GM23338 (cell line): ENCODE data around the gene PRR33. TPM values are rescaled to one million over a fixed set of nuclear protein-coding genes. Genes with fewer than 3 reads are reported as not detected.

ENCODE experiments used
- ATAC-seq: fragments of 200-7000 bp; cut with Tn5 transposase; 3 replicates; pipeline ENCODE4 v1.9.1; 2020
- DNase-seq: peaks from one replicate; pipeline ENCODE4 v3.0.0-alpha.2; 2015; ENCODE audit warnings: low spot score
- H2AFZ ChIP-seq: fragments of 200-600 bp; sonication (generic); 2 replicates; pipeline ENCODE4 v1.8.0; 2016; ENCODE audit warnings: antibody characterized with exemption, mild to moderate bottlenecking, moderate library complexity
- H3F3A ChIP-seq: fragments of 200-600 bp; sonication (generic); replicated peaks from 2 replicates; pipeline ENCODE4 v1.8.0; 2017; ENCODE audit warnings: antibody characterized with exemption, mixed run types, low read depth
- H3K27ac ChIP-seq: fragments of 200-600 bp; sonication (generic); 2 replicates; pipeline ENCODE4 v1.6.1; 2016; ENCODE audit warnings: low read depth
- H3K27me3 ChIP-seq: fragments of 200-600 bp; sonication (generic); 2 replicates; pipeline ENCODE4 v1.8.0; 2016; ENCODE audit warnings: mild to moderate bottlenecking, mixed run types, moderate library complexity; ENCODE audit not compliant: insufficient read depth
- H3K36me3 ChIP-seq: fragments of 200-600 bp; sonication (generic); 2 replicates; pipeline ENCODE4 v1.8.0; 2016; ENCODE audit warnings: mild to moderate bottlenecking; ENCODE audit not compliant: insufficient read depth
- H3K4me1 ChIP-seq: fragments of 200-600 bp; sonication (generic); 2 replicates; pipeline ENCODE4 v1.8.0; 2016; ENCODE audit warnings: mild to moderate bottlenecking, moderate library complexity; ENCODE audit not compliant: insufficient read depth
- H3K4me2 ChIP-seq: fragments of 200-600 bp; sonication (generic); 2 replicates; pipeline ENCODE4 v1.7.1; 2017; ENCODE audit warnings: mixed run types
- H3K4me3 ChIP-seq: fragments of 200-600 bp; sonication (generic); 2 replicates; pipeline ENCODE4 v1.6.1; 2016; ENCODE audit warnings: mixed run types
- H3K79me2 ChIP-seq: fragments of 200-600 bp; sonication (generic); replicated peaks from 2 replicates; pipeline ENCODE4 v1.8.0; 2017; ENCODE audit warnings: mild to moderate bottlenecking; ENCODE audit not compliant: insufficient read depth
- H3K9me2 ChIP-seq: fragments of 200-600 bp; sonication (generic); 2 replicates; pipeline ENCODE4 v1.8.0; 2017; ENCODE audit not compliant: insufficient read depth
- H4K20me1 ChIP-seq: fragments of 200-600 bp; sonication (generic); replicated peaks from 2 replicates; pipeline ENCODE4 v1.8.0; 2017; ENCODE audit warnings: mild to moderate bottlenecking; ENCODE audit not compliant: insufficient read depth
- H3K27ac Mint-ChIP-seq: 2 replicates; pipeline ENCODE4 v1.8.0; 2020; ENCODE audit warnings: inconsistent platforms, mild to moderate bottlenecking, moderate library complexity, mixed read lengths
- H3K27me3 Mint-ChIP-seq: 3 replicates; pipeline ENCODE4 v1.8.0; 2022; ENCODE audit warnings: low read depth, mild to moderate bottlenecking, moderate library complexity, mixed read lengths, inconsistent platforms; ENCODE audit not compliant: insufficient read depth, poor library complexity
- H3K36me3 Mint-ChIP-seq: 3 replicates; pipeline ENCODE4 v1.8.0; 2021; ENCODE audit warnings: low read depth, mild to moderate bottlenecking, inconsistent platforms, moderate library complexity, mixed read lengths
- H3K4me1 Mint-ChIP-seq: 3 replicates; pipeline ENCODE4 v1.8.0; 2020; ENCODE audit warnings: mild to moderate bottlenecking, inconsistent platforms, mixed read lengths
- H3K4me3 Mint-ChIP-seq: 3 replicates; pipeline ENCODE4 v1.8.0; 2021; ENCODE audit warnings: moderate library complexity, mild to moderate bottlenecking, inconsistent platforms, mixed read lengths
- H3K9me3 Mint-ChIP-seq: 3 replicates; pipeline ENCODE4 v1.8.0; 2020; ENCODE audit warnings: moderate library complexity, mild to moderate bottlenecking, inconsistent platforms, mixed read lengths
- JUNB ChIP-seq: IDR thresholded peaks from one replicate; pipeline ENCODE4 v1.6.1; 2016; ENCODE audit warnings: antibody characterized with exemption; ENCODE audit not compliant: unreplicated experiment
- STAT1 ChIP-seq: IDR thresholded peaks from one replicate; pipeline ENCODE4 v1.6.1; 2016; ENCODE audit warnings: antibody characterized with exemption; ENCODE audit not compliant: unreplicated experiment
- ZNF114 ChIP-seq: fragments of 250-450 bp; sonication (Bioruptor Pico); IDR thresholded peaks from 2 replicates; pipeline ENCODE4 v1.5.0; 2020; ENCODE audit warnings: mild to moderate bottlenecking, moderate library complexity
- polyA plus RNA-seq: library from polyadenylated mRNA; unstranded; fragments of >200 nt; fragmentation: Nextera tagmentation; extraction: Ambion mirVana; gene quantifications from 2 replicates; pipeline ENCODE4 v1.2.1, GENCODE V29; 2016
- total RNA-seq: library from RNA; depleted of rRNA; stranded (reverse); fragments of >200 nt; shearing (Covaris generic); gene quantifications from 2 replicates; pipeline ENCODE4 v1.2.3, GENCODE V29; 2014
- TF ChIP-seq, protein P1 (sequence below): fragments of 250-450 bp; sonication (Bioruptor Pico); IDR thresholded peaks from 2 replicates; pipeline ENCODE4 v1.5.0; 2020; ENCODE audit warnings: mild to moderate bottlenecking, moderate library complexity
- TF ChIP-seq, protein P2 (sequence below): IDR thresholded peaks from one replicate; pipeline ENCODE4 v1.6.1; 2018; ENCODE audit warnings: antibody characterized with exemption; ENCODE audit not compliant: unreplicated experiment

The PRR33 gene
- total and polyA plus RNA-seq, 2 experiments from 2014 or later: not detected

DNA sequence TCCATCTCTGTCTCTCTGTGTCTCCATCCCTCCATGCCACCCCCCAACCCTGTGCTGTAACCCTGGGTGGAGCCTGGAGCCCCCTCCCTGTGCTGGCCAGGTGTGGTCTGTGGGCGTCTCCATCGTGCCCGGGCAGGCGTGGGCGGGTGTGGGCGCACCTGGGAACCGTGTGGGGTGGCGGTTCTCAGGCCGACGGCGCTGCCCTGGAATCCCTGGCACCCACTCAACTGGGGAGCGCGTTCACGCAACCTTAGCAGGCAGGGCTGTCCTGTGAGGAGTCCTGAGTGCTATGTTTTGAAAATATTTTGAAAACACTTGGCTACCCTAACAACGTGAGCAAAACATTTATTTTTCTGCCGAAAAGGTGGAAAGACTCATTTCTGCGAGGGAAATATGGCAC, 32.5 kb upstream of the PRR33 start (continued):
- TF ChIP-seq, protein P1, sequence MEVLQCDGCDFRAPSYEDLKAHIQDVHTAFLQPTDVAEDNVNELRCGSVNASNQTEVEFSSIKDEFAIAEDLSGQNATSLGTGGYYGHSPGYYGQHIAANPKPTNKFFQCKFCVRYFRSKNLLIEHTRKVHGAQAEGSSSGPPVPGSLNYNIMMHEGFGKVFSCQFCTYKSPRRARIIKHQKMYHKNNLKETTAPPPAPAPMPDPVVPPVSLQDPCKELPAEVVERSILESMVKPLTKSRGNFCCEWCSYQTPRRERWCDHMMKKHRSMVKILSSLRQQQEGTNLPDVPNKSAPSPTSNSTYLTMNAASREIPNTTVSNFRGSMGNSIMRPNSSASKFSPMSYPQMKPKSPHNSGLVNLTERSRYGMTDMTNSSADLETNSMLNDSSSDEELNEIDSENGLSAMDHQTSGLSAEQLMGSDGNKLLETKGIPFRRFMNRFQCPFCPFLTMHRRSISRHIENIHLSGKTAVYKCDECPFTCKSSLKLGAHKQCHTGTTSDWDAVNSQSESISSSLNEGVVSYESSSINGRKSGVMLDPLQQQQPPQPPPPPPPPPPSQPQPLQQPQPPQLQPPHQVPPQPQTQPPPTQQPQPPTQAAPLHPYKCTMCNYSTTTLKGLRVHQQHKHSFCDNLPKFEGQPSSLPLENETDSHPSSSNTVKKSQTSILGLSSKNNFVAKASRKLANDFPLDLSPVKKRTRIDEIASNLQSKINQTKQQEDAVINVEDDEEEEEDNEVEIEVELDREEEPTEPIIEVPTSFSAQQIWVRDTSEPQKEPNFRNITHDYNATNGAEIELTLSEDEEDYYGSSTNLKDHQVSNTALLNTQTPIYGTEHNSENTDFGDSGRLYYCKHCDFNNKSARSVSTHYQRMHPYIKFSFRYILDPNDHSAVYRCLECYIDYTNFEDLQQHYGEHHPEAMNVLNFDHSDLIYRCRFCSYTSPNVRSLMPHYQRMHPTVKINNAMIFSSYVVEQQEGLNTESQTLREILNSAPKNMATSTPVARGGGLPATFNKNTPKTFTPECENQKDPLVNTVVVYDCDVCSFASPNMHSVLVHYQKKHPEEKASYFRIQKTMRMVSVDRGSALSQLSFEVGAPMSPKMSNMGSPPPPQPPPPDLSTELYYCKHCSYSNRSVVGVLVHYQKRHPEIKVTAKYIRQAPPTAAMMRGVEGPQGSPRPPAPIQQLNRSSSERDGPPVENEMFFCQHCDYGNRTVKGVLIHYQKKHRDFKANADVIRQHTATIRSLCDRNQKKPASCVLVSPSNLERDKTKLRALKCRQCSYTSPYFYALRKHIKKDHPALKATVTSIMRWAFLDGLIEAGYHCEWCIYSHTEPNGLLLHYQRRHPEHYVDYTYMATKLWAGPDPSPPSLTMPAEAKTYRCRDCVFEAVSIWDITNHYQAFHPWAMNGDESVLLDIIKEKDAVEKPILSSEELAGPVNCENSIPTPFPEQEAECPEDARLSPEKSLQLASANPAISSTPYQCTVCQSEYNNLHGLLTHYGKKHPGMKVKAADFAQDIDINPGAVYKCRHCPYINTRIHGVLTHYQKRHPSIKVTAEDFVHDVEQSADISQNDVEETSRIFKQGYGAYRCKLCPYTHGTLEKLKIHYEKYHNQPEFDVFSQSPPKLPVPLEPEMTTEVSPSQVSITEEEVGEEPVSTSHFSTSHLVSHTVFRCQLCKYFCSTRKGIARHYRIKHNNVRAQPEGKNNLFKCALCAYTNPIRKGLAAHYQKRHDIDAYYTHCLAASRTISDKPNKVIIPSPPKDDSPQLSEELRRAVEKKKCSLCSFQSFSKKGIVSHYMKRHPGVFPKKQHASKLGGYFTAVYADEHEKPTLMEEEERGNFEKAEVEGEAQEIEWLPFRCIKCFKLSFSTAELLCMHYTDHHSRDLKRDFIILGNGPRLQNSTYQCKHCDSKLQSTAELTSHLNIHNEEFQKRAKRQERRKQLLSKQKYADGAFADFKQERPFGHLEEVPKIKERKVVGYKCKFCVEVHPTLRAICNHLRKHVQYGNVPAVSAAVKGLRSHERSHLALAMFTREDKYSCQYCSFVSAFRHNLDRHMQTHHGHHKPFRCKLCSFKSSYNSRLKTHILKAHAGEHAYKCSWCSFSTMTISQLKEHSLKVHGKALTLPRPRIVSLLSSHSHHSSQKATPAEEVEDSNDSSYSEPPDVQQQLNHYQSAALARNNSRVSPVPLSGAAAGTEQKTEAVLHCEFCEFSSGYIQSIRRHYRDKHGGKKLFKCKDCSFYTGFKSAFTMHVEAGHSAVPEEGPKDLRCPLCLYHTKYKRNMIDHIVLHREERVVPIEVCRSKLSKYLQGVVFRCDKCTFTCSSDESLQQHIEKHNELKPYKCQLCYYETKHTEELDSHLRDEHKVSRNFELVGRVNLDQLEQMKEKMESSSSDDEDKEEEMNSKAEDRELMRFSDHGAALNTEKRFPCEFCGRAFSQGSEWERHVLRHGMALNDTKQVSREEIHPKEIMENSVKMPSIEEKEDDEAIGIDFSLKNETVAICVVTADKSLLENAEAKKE (CRISPR knock-in tag): no peak
- TF ChIP-seq JUNB (no peak), ZNF114 (CRISPR knock-in tag) (no peak)
- TF ChIP-seq, protein P2, sequence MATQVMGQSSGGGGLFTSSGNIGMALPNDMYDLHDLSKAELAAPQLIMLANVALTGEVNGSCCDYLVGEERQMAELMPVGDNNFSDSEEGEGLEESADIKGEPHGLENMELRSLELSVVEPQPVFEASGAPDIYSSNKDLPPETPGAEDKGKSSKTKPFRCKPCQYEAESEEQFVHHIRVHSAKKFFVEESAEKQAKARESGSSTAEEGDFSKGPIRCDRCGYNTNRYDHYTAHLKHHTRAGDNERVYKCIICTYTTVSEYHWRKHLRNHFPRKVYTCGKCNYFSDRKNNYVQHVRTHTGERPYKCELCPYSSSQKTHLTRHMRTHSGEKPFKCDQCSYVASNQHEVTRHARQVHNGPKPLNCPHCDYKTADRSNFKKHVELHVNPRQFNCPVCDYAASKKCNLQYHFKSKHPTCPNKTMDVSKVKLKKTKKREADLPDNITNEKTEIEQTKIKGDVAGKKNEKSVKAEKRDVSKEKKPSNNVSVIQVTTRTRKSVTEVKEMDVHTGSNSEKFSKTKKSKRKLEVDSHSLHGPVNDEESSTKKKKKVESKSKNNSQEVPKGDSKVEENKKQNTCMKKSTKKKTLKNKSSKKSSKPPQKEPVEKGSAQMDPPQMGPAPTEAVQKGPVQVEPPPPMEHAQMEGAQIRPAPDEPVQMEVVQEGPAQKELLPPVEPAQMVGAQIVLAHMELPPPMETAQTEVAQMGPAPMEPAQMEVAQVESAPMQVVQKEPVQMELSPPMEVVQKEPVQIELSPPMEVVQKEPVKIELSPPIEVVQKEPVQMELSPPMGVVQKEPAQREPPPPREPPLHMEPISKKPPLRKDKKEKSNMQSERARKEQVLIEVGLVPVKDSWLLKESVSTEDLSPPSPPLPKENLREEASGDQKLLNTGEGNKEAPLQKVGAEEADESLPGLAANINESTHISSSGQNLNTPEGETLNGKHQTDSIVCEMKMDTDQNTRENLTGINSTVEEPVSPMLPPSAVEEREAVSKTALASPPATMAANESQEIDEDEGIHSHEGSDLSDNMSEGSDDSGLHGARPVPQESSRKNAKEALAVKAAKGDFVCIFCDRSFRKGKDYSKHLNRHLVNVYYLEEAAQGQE: no peak

DNA sequence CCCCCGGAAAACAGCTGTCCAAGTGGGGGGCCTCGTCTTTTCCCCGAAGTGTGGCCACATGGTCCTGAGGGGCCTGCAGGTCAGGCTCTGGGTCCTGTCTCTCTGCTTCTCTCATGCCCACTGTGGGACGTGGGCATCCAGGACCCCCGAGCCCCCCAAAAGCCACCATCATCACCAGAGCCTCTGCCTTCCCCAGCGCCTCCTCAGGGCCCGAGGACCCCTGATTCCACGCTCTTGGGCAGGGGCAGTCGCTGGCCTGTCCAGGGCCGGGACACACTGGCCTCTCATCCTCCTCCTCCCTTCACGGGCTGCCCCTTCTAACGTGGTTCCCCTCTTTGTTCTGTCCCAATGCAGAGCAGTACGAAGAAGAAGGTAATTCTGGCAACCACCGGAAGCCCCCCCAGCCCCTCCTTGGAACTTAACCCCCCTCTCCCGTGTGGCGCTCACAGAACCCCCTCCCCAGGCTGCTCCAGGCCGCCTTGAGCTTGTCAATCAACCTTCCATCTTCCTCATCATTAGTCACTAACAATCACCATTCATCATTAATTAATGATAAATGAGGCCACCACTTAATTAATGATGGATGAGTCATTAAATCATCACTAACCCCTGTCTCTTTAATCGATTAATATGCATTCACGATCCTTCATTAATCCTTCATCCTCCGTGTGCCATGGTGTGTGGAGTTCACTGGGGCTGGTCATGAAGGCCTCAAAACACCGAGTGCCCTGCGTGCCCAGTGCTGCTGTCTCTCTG, 31.7 kb upstream of the PRR33 start:
- TF ChIP-seq STAT1: no peak
- no peaks in the 10 kb centered on the region for H3K79me2 ChIP-seq
- DNase-seq: no peak
- H4K20me1 ChIP-seq: no peaks in the 10 kb centered on the region
- H2AFZ ChIP-seq: no peak overlapping the region
- no peaks in the 10 kb centered on the region for H3K27me3 ChIP-seq
- no peak for ATAC-seq
- H3K36me3 ChIP-seq: no peaks in the 10 kb centered on the region
- no peaks in the 10 kb centered on the region for H3K36me3 Mint-ChIP-seq
- no peak overlapping the region for H3K4me3 Mint-ChIP-seq
- no peak overlapping the region for H3K27ac ChIP-seq
- H3K9me2 ChIP-seq: no peaks in the 10 kb centered on the region
- no peak overlapping the region for H3K4me3 ChIP-seq
- no peaks in the 10 kb centered on the region for H3F3A ChIP-seq
- H3K27me3 Mint-ChIP-seq: peaks cover 2% of the 10 kb centered on the region
- no peaks in the 10 kb centered on the region for H3K9me3 Mint-ChIP-seq
- no peak overlapping the region for H3K27ac Mint-ChIP-seq
- no peaks in the 10 kb centered on the region for H3K4me1 ChIP-seq
- no peaks in the 10 kb centered on the region for H3K4me1 Mint-ChIP-seq
- no peak overlapping the region for H3K4me2 ChIP-seq
